Measurements from ENCODE around the gene PIGN.
"Not testable (repeated sequence)": the region's sequence is repeated elsewhere in the genome, so short reads cannot be mapped to it uniquely, and the experiment has no call there.

PIGN gene

DNA sequence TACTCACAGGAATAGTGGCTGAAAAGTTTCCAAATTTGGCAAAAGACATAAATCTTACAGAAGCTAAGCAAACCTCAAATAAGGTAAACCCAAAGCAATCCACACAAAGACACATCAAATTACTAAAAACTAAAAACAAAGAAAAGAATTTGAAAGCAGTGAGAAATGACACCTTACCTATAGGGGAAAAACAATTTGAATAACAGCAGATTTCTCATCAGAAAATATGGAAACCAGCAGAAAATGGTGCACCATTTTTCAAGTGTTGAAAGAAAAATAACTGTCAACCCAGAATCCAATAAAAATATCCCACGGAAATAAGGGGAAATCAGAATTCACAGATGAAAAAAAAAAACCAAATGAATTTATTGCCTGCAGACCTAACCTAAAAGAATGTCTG lies 138.6 kb downstream of the PIGN start:
- no peak for DNase-seq

DNA sequence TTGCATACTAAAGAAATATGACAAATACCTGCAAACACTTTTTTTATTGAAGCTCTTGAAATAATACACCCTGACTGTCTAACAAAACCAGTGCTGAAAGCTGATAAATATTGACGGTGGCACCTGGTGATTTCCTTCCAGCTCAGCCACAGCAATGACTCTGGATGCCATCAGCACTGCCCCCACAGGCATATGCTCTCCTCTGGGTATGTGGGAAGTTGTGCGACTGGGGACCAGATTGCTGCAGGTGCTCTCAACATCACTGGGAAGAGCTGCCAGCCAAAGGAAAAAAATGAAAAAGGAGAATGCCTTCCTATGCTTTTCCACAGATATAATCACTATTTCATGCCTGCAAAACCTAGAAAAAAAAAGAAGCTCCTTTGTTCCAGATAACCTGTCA lies 141.5 kb downstream of the PIGN start:
- no peak for DNase-seq

DNA sequence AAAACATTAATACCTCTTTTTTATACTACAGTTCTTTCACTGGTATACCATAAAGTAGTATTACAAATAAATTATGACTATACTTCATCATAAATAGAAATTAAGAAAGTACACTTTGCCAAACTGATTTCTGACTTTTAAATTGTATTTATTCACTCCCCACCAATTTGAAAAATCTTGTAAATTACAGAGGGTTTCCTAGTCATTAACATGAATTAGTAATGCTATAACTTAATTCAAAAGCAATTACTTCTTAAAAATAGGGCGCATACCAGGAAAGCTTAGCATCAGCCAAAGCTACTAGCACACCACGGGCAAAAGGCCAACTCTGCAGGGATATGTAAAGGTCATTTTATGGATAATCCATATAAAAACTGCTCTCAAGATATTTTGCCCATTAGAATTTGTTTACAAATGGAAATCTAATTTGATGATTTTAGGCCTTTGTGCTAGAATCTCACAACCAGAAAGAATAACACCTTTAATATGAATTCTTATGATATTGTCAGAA lies 142.3 kb downstream of the PIGN start:
- no peak for DNase-seq

DNA sequence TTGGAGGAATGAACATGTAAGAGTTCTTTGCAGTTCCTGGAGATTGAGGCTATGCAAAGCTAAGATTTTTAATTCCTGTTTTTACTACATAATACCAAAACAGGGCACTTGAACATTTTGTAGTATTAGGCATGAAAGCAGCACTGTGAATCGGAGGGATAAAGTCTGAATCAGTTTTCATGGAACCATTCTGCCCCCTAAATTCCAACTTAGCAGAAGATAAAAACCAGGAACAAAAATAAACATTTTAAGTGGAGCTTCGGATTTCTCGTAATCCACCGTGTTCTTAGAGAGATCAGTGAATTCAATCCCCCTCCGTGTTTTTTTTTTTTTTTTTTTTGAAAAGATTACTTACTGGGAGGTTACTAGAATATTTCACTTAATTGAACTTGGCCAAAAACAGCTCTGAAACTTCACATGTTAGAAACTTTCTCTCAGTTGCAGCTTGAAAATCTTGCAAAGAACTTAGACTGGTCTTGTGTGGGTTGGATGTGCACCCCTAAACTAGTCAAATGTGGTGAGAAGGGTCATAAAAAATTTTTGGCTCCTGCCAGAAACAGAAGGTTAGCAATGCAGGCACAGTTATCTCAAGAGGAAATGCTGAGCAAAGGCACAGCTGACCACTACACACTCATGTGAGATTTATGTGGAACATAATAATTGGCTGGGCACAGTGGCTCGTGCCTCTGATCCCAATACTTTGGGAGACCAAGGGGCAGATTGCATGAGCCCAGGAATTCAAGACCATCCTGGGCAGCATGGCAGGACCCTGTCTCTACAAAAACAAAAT lies 148.7 kb downstream of the PIGN start:
- DNase-seq, result no peak

DNA sequence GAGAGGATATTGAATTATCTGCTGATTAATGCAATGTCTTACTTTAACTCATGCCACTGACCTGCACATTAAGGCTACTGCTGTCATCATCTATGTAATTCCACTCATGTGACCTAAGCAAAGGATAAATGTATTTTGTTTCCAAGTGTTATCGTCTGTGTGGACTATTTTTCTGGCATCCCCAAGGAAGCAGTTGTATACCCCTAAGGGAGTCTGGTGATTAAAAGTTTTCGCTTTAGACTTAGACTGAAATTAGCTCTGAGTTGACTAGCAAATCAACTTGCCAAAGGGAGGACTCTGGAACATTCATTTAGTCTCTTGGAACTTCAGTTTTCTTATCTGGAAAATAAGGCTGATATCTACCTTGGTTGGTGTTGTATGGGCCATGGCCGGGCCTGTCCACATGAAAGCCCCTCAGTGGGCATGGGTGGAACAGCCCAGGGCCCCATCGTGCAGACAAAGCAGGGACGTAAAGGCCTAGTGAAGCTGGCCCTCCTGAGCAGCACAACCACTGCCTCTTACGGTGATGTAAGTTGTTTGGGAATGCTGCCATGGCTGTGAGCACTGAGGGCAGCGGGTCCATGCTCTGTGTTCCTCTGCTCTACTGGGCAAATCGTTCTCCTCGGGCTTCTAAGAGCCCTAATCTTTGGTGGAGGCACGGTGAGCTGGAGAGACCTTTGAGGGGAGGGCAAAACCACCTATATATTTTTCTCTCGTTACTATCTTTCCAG lies 149.7 kb downstream of the PIGN start:
- no peak for DNase-seq

DNA sequence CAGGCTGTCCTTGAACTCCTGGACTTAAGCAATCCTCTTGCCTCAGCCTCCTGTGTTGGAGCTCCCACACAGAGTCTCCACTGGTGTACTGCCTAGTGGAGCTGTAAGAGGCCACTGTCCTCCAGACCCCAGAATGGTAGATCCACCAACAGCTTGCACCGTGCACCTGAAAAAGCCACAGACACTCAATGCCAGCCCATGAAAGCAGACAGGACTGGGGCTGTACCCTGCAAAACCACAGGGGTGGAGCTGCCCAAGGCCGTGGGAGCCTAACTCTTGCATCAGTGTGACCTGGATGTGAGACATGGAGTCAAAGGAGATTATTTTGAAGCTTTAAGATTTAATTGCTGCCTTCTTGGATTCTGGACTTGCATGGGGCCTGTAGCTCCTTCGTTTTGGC lies 152.6 kb downstream of the PIGN start:
- DNase-seq, result not testable (repeated sequence)

DNA sequence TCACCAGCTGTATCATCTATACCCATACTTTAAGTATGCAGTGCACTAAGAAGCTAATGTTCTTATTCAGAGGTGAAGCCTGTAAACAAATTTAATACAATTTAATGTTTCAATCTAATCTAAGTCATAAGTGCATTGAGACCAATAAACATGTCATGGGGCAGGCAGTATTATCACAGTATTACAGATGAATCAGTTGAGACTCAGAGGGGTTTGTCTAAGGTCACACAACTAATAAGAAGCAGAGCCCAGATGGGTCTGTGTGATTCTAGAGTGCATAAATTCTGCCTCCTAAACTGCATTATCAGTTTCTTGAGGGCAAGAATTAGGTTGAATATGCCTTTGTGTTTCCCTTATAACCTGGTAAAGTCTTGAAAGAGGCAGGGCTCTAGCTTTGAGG lies 153.1 kb downstream of the PIGN start:
- DNase-seq, result no peak

DNA sequence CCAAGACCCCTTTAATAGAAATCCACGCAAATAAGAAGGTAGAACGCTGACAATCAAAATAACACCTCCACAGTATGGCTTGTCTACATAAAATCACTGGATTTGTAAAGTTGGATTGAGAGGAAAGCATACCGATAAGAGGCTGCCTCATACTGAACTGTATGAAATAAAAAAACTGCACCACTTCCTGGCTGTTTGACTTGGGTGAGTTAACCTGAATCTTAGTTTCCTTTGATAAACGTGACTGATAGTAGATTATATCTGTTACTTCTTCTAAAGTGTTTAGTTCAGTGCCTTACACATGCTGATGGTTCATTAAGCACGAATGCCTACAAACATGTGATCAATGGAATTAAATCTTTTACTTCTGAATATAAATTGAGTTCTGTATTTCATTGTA lies 153.6 kb downstream of the PIGN start:
- no peak for DNase-seq

DNA sequence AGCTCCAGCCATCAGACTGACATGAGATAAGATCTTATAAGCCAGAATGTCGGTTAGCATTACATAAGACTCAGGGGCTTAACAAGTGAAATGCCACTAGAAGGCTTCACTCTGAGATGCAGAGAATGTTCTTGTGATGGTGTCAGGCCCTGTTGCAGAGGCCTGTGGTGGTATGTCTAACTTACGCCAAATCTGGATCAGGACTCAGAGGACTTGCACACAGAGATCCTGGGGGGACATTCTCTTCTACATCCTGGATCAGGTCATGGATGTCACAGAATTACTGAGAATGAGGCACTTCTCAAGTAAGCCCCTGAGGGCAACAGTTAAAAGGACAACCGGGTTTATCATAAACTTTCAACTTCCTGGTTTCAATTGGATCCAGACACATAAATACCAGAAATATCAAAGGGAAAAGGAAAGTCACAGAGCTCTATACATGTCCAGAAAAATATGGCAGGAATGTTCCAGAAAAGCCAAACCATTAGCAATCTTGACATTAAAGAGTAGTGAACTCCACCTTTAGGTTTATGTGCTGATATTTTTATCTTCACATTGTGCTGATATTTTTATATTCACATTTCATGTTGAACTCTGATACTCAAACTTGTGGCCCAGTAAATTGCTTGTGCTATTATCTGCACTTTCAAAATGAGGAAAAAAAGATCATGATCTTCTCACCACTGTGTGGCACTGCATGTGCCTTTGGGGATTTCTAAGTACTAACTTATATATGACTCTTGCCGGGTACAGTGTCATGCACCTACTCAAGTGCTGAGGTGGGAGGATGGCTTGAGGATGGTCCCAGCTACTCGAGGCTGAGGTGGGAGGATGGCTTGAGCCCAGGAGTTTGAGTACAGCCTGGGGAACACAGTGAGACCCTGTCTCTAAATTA lies 156.5 kb downstream of the PIGN start:
- DNase-seq, result no peak

DNA sequence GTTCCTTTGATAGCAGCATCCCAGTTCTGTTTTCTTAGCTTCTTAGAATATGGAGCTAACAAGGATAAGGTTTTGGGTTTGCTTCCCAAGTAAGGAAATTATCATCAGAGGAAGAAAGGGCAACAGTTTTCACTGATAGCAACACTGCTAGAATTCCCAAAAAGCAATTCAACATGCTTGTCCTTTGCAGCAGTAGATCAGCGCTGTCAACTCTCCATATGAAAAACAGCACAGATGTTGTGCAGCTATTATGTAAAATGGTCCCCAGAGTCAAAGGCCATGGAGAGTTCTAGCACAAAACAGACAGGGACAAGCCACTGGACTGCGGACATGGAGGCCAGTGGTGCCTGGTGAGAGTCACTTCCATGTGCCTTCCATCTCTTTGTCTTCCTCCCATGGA lies 158.1 kb downstream of the PIGN start:
- DNase-seq, result no peak

DNA sequence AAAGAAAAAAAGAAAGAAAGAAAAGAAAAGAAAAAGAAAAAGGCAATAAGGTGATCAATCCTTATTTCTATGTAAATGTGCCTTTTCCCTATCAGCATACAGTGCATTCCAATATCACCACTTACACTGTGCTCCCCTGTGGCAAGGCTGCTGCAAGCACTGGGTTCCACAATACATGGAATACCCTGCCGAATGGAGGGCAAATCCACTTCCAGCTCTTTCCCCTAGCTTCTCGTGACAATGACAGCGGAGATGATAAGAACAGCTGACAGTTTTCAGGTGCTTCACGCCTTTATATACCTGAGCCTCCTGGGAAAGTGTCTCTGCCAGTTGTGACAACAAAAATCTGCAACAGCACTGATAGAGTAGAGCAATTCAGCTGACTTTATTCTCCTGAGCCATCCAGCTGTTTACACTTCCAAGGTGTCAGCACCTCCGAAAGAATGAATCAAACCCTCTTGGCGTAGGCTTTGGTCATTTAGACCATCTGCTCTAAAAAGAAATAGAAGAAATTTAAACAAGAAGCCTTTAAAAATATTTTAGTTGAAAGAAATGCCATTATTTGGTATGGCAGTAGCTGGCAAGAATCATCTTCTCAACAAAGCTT lies 158.8 kb downstream of the PIGN start:
- DNase-seq, result no peak

DNA sequence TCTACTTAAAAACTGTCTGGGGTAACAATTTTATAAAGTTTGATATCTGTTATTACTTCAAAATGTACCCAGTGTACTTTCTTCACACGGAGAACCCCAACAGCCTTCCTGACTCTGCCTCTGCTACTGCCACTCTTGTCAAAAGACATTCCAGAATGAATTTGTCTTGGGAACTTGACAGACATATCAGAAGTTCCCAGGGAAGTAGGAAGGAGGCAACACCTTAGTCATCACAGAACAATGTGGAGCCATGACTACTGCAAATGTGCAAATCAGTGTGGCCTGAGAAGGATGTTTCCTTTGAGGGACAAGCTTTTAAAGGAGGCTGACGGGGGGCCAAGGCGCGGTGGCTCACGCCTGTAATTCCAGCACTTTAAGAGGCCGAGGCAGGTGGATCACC lies 160.3 kb downstream of the PIGN start:
- no peak for DNase-seq

DNA sequence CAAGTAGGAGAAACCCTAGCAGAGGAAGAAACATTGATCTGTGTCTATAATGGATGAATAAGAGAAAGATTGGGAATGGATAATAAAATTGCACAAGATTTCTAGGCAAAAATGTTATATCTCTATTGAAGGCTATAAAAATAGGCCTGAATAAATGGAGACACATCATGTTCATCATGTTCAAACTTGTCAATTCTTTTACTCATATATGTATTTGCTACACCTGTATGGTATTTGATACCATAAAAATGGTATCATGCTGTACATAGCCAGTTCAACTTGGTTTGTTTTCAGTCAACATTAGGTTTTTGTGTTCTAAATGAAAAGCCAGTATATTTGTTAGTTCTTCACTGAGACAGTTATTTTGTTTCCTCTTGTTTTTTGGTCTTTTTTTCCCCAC lies 161.9 kb downstream of the PIGN start:
- DNase-seq, result no peak

DNA sequence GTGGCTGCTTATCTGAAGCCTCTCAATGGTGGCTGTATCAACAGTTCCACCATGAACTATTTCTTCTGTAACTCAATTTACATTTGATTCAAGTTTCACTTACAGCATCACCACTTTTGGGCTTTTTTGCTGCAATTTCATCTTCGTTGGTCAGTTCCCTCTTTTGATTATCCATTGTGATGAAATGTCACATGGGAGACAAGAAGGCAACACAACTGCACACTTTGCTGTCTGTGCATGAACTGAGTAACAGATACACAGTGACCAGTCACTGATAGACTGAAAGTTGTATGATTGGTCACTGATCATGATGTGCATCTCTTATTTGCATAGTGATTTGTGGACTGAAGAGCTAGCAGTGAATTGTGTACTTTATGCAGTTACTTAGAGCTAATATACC lies 163.3 kb downstream of the PIGN start:
- no peak for DNase-seq

DNA sequence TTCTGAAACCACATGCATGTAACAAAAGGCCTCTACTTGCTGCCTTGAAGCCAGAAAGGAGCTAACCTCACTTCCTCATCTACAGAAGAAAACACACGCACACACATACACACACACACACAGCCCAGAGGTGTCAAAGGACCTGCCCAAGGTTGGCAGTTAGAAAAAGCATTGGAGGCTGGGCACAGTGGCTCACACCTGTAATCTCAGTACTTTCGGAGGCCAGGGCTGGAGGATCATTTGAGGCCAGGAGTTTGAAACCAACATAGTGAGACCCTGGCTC lies 168.2 kb downstream of the PIGN start:
- DNase-seq, result no peak

DNA sequence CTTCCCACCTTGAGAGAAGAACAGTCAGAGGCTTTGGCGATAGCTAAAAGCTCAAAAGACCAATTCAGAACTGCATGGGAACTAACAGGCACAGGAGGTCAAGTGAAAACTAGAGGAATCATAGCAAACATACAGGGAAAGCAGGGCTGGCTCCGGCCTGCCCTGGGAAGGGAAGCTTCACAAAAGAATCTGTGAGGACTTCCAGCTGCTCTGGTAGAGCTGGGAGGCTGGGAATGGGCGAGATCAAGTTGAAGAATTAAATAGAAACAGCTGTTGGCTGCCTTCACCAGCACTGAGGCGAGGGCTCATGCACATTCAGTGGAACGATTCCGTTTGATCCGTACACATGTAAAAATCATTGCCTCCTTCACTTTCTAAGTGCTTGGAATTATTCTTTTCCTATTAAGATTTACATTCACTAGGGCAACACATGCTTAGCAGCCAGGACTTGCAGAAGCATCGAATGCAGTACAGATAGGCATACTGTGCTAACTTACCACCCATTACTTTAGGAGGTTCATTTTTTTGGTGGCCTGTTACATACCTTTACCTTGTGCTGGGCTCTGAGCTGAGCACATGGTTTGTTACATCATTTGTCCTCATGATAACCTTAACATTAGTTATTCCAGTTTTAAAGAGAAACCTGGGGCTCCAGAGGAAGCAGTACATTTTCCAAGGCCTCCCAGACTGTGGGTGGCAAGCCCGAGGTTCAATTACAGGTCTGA lies 168.7 kb downstream of the PIGN start:
- no peak for DNase-seq

DNA sequence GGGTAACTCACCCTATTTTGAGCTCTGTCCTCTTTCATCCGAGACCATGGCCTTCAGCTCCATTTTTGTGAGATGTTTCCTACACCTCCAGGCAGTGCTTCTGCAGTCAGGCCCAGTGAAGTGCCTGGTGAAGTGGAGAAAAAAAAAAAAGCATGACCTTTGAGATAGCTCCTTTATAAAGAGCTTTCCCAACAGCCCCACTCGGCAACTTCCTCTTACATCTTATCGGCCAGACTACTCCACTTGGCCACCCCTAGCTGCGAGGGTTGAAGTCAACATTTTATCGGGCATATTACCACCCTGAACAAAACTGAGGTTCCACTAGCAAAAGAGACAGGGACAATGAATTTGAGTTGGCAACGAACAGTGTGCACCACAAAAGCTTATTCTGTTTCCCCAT lies 169.2 kb downstream of the PIGN start:
- DNase-seq, result no peak

DNA sequence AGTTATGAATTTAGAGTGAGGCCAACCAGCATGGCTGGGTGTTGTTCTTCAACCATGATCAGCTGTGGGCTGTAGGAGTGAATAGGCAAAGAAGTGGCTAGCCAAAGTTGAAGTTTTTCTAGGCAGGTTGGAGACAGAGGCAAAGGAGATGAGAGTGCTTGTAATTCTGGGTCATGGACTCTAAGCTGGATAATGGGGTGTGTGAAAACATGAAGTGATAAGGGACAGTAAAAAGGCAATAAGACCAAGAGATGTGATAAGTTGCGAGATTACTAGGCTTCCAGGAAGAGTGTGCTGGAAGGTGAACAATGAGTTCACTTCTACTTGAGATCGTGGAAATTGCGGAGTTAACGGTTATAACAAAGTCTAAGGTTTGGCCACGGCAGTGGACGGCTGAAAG lies 175.4 kb downstream of the PIGN start:
- DNase-seq, result no peak

DNA sequence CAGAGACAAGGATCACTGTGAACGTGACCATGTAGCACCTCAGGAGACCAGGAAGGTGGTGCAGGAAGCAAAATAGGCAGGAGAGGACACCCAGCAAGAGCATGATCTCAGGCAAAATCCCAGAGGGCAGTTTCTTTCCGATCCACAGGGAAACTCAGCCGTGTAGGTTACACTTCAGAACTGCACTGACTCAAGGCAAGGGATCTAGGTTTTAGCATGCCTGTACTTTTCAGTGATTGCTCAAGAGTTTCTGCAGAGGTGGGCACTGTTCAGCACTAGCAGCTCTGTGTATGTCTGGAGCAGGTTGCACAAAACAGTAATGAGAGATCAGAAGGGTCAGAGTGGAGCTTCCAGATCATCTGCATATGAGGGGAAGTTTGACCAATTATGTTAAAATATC lies 177.3 kb downstream of the PIGN start:
- no peak for DNase-seq

DNA sequence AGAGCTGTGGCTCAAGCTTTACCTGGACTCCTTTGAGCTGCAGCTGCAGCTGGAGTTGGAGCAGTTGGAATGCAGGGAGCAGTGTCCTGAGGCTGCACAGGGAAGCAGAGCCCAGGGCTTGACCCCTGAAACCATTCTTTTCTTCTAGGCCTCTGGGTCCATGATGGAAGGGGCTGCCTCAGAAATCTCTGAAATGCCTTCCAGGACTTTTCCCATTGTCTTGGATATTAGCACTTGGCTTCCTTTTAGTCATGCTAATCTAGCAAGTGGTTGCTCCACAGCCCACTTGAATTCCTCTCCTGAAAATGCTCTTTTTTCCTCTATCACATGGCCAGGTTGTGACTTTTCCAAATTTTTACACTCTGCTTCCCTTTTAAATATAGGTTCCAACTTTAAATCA lies 185.5 kb downstream of the PIGN start:
- DNase-seq, result no peak

DNA sequence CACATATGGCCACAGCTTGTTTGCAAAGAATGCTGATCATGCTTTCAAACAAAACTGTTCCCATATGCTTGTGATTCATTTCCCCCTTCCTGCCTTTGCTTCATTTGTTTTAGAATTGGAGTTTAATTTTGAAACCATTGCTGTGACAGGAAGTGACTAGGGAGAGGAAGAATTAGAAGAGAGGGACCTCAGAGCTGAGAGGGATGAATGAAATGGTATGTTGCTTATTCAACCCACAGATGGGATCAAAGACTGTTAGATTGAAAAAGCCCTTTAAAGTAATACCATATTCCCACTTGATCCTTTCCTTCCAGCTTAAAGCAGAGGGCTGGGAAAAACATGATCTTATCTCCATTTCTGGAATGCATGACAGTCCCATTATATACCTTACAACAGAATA lies 187.9 kb downstream of the PIGN start:
- no peak for DNase-seq

DNA sequence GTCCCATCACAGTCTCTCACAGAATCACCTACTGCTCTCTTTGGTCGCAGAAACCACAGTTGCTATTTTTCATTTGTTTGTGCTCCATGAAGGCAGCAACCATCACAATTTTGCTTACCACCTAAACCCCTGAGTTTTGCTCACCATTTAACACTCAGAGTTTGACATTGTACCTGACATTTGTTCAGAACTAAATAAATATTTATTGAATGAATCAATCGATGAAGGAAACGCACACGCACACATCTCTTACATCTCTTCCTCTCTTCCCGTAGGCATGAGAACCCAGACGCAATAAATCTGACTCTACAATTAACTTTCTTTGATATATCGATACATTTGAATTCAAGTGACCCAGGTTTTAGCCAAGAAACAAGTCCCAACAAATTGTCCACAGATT lies 188.5 kb downstream of the PIGN start:
- no peak for DNase-seq

DNA sequence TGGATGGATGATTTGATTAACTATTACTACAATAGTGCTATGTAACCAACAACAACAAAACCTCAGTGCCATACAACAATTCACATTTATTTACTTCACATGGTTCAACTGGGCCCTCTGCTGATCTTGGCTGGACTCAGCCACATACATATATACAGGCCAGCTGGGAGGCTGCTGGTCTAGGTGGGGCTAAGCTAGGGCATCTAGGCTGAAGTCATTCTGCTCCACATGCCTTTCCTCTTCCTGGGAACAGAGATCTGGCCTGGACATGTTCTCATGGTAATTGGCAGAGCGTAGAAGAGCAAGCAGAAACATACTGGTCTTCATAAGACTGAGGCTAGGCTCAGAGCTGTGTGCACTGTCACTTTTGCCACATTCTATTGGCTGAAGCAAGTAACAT lies 191.2 kb downstream of the PIGN start:
- DNase-seq, result no peak

All from stimulated activated CD4-positive, alpha-beta T cell treated with anti-CD3 and anti-CD28 coated beads, Interleukin-2, amount 100 ng/mL, for 24 hours (primary cell).